DMS 273 (cell line): ENCODE measurements around the gene TDRD7.

ENCODE experiments used
- DNase-seq: peaks from one replicate; lab custom pipeline; 2025; ENCODE audit not compliant: unreplicated experiment; lab: John Stamatoyannopoulos, UW

TDRD7 gene

GRCh38 chr9:97503862-97504210 lies 91.9 kb downstream of the TDRD7 start:
- DNase-seq = no peak

- no peak for DNase-seq
Observed at GRCh38 chr9:97504381-97505216, 92.7 kb downstream of the TDRD7 start.

GRCh38 chr9:97505845-97506244 lies 93.9 kb downstream of the TDRD7 start:
- no peak for DNase-seq

- DNase-seq = no peak
Observed at GRCh38 chr9:97506306-97506705, 94.4 kb downstream of the TDRD7 start.

GRCh38 chr9:97506787-97507186 lies 94.9 kb downstream of the TDRD7 start:
- DNase-seq = no peak

- DNase-seq = no peak
Observed at GRCh38 chr9:97507428-97507984, 95.6 kb downstream of the TDRD7 start.

- DNase-seq = no peak
Observed at GRCh38 chr9:97508852-97509251, 97.0 kb downstream of the TDRD7 start.

GRCh38 chr9:97510797-97511654 lies 99.1 kb downstream of the TDRD7 start:
- DNase-seq = no peak

- no peak for DNase-seq
Observed at GRCh38 chr9:97511655-97512427, 99.9 kb downstream of the TDRD7 start.

GRCh38 chr9:97512966-97513560 lies 101.2 kb downstream of the TDRD7 start:
- DNase-seq = no peak

GRCh38 chr9:97514531-97514930 lies 102.6 kb downstream of the TDRD7 start:
- DNase-seq = no peak

GRCh38 chr9:97515662-97516061 lies 103.8 kb downstream of the TDRD7 start:
- DNase-seq = no peak

- no peak for DNase-seq
Observed at GRCh38 chr9:97516111-97516510, 104.2 kb downstream of the TDRD7 start.

GRCh38 chr9:97517331-97518089 lies 105.6 kb downstream of the TDRD7 start:
- DNase-seq = no peak

- DNase-seq = no peak
Observed at GRCh38 chr9:97518166-97518908, 106.4 kb downstream of the TDRD7 start.

- no peak for DNase-seq
Observed at GRCh38 chr9:97518909-97519307, 107.0 kb downstream of the TDRD7 start.

- no peak for DNase-seq
Observed at GRCh38 chr9:97519441-97519970, 107.6 kb downstream of the TDRD7 start.

- no peak for DNase-seq
Observed at GRCh38 chr9:97521576-97522333, 109.9 kb downstream of the TDRD7 start.
